Activated T-cell treated with anti-CD3 and anti-CD28 coated beads for 4 hours (primary cell): ENCODE measurements around the gene PACSIN1.
"Not testable (repeated sequence)": the region's sequence is repeated elsewhere in the genome, so short reads cannot be mapped to it uniquely, and the experiment has no call there.

Experiments used
- DNase-seq: peaks from one replicate; pipeline ENCODE4 v3.0.0-alpha.2; 2020

The PACSIN1 gene

DNA sequence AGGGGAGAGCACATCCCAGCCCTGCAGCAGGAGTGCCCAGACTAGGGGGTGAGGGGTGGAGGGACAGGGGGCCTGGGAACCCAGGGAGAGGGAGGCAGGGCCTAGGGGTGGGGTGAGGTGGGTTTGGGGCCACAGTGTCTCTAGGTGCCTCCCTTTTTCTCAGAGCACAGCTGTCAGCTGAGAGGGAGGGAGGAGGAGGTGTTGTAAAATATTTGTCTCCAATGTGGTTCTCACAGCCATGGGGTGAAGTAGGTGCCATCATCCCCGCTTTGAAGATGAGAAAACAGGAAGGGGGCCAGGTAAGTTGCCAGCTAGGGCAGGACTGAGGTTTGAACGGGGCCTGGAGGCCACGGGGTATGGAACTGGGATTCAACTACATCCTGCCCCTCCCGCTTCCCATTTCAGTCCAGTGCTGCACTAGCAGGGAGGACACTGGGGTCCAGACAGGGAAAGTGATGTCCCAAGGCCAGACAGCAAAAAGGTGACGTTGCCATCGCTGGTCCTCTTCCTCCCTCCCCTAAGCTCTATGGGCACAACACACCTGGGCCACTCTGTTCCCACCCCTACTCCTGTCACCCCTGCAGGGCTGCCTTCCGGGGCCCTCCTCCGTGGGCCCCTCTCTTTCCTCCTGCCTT is 20.3 kb downstream of the PACSIN1 start:
- DNase-seq, result no peak

DNA sequence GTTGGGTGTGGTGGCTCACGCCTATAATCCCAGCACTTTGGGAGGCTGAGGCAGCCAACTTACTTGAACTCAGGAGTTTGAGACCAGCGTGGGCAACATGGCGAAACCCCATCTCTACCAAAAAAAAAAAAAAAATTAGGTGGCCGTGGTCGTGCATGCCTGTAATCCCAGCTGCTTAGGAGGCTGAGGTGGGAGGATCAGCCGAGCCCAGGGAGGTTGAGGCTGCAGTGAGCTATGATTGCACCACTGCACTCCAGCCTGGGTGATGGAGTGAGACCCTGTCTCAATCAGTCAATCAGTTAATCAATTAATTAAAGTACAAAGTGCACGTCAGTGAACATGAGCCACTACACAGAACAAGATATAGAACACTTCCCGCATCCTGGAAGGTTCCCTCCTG is 21.0 kb downstream of the PACSIN1 start:
- not testable (repeated sequence) for DNase-seq

DNA sequence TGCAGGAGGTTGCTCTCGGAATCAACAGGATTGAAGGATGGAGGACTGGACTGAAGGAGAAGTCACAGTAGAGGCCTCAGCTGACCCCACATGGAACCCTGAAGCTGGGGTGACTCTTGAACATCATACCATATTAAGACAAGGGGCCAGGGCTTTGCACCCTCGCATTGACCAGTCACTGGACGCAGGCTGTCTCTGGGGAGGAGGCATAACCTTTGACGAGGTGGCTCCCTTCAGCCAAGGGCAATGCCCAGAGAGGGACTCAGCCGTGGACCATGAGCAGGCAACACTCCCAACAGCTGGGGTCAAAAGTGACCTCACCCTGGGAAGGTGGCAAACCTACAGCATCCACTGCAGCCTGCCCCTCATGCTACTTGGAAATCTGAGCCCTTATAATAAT is 21.7 kb downstream of the PACSIN1 start:
- no peak for DNase-seq

DNA sequence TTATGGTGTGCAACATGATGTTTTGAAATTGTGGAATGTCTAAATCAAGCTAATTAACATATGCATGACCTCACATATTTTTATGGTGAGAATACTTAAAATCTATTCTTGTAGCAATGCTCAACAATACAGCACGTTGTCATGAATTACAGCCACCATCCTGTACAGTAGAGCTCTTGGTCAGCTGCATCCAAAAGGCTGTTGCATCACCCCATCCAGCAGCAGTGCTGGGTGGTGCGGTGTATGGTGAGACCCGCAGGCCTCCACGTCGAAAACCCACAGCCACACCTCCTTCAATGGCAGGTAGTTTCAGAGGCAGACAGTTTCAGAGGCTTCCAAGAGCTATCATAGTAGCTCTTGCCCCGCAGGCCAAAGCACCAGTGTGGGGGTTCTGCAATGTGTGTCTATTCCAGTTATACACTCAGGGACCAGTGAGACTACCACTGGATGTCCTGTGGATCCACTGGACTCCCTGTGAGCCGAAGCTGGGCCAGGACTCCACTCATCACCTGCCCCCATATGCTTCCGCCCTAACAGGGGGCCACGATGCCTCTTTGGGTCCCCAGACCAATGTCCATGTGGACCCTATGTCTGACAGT is 23.4 kb downstream of the PACSIN1 start:
- no peak for DNase-seq

DNA sequence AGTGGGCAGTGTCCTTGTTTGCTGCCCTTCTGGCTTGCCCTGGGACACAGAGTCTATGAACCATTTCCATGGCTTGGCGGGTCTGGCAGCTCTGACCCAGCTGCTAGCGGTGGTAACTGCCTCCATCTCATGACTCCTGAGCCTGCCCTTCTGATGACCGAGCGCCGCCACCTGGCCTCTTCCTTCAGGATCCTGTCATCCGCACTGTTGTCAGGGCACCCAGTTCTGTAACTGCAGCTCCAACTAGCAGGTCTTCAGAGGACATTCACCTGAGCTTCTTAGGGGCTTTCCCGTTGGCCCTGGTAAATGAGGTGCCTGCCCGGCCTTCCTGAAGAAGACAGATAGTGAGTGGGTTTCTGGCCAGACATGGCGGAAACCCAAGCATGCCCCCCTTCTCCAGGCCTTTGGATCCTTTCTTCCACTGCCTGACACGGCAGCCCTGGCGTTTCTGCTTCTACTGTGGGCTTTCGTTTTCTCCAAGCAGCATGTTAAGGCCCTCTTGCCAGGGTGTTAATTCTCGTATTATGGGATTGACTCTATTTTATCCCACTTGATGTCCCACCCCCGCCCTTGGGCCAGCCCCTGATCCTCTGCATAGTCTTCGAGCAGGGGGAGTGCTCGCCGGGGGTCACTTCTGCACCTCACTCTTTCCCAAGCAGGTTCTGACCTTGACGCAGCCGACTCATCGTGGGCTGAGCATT is 24.7 kb downstream of the PACSIN1 start:
- no peak for DNase-seq

DNA sequence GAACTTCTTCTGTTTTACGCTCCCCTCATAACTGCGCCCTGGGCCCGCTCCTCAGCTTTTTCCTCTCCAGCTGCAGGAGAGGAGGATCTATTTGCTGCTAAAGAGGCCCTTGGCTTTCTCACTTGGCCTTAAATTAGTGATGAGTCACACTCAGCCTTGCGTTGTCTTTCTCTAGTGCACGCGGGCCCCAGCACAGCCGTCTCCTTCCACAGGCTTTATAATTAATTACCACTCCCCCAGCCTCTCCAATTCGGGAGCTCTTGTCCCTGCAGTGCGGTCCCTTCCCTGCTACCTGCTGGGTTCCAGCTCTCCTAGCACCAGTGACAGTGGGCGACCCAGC is 25.2 kb downstream of the PACSIN1 start:
- no peak for DNase-seq

DNA sequence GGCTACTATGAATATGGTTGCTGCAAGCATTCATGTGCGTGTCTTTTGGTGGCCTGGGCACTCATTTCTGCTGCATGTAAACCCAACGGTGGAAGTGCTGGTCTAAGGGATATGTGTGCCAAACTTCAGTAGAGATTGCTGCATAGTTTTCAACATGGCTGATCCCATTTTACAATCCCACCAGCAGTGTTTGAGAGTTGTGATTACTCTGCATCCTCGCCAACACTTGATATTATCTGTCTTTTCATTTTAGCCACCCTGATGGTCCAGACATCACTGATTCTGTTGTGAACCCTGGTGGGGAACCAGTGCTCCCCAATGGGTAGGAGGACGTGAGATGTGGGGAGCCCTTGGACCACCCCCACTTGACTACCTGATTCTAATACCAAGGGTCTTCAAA is 27.5 kb downstream of the PACSIN1 start:
- no peak for DNase-seq

DNA sequence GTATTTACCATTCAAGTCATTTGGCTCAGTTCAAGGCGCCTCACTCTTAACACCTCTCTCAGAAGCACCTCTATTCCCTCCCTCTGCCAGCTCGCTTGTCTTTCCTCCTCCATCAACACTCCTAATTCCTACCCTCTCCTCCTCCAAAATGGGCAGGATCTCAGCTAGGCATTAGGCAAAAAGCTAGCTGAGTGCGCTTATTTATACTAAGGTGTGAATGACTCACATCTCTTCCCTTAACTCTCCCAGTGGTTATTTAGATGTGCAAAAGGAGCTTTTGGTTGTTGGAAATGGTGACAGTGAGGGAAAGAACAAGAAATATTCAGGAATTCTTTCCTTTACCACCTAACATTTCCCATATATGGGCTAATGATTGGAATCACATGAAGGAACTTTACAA is 29.1 kb downstream of the PACSIN1 start:
- no peak for DNase-seq

DNA sequence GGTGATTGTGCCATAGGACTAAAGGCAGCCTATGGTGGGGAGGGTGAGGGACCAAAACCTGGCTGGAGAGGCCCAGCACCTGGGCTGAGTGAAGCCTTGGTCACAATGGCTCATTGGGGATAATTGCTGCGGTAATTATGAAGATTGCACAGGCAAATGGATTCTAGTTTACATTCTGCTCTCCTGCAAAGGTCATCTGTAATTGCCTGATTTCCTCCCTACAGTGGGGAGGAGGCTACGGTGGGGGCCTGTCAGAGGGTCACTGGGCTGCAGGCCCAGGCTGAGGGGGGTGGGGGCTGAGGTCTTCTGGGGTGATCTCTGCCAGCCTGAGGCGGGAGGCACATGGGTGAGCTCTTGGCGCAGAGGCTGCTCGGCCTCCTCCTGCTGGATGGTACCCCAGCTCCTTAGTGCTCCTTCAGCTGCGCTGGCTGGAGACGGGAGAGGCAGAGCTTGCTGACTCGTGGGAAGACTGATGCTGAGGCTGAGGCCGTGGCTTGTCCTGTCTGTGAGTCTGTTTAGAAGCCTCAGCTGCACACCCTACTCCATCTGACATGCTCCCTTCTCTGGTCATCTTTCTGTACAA is 30.3 kb downstream of the PACSIN1 start:
- no peak for DNase-seq

DNA sequence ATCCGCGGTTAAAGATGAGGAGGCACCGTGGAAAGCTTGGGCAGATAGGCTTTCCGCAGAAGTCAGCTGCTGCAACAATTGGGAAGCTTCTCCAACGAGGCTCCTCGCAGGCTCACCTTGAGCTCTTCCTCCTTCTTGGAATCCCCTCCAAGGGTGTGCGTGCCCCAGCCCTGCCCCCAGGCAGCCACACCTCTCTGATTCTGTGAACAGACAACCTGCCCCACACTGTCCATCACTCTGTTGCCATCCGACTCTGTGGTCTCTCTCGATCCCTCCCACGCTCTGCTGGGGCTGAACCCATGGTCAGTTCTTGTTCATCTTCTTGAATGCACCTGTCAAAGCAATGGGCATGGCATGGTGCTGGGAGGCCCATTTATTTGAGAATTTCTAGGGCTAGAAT is 31.5 kb downstream of the PACSIN1 start:
- DNase-seq, result no peak

DNA sequence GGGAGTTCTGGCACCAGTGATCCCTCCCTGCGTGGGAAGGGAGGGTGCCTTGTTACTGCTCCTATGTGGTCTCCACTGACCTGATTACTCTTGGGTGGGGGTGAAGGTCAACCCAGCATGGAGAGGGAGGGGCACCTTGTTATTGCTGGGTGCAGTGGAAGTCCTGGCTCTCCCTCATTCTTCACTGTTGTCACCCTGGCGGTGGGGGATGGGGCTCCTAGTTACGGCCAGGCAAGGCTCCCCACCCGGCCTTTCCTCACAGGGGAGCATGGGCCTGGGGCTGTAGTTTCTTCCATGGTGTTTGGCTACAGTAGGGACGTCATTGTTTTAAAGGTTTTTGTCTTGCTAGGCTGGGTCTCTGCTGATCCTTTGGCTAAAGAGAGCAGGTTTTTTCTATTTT is 40.8 kb downstream of the PACSIN1 start:
- no peak for DNase-seq

DNA sequence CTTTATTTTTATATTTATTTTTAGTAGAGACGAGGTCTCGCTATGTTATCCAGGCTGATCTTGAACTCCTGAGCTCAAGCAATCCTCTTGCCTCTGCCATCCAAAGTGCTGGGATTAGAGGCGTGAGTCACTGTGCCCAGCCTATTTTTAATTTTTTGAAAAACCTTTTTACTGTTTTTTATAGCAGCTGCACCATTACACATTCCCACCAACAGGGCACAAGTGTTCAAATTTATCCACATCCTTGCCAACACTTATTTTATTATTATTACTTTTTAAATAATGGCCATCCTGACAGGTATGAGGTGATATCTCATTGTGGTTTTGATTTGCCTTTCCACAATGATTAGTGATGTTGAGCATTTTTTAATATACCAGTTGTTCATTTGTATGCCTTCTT is 42.5 kb downstream of the PACSIN1 start:
- DNase-seq, result no peak

DNA sequence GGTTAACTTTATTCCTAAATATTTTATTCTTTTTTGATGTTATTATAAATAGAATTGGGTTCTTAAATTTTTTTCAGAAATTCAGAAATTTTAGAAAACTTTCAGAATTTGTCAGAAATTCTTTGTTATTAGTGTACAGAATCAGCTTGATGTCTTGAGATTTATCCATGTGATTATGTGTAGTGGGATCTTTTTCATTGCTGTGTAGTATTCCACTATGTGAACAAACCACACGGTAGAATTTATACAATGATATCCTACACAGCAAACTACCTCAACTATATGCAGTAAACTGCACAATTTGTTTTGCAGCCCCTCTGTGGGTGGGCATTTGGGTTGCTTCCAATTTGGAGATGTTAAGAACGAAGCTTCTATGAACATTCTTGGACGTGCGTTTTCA is 43.9 kb downstream of the PACSIN1 start:
- DNase-seq, result no peak

DNA sequence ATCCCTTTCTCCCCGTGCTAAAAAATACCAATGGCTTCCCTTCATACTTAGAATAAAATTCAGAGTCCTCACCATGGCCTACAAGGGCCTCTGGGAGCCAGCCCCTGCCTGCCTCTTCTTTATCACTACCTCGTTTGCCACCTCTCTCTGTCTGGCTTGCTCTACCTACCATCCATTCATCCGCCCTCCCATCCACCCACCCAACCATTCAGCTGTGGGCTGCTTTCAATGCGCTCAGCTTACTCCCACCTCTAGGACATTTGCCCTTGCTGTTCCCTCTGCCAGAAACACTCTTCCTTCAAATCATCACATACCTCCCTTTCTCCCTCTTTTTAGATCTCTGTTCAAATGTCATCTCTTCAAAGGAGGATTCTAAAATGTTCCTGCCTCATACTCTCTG is 44.4 kb downstream of the PACSIN1 start:
- no peak for DNase-seq

DNA sequence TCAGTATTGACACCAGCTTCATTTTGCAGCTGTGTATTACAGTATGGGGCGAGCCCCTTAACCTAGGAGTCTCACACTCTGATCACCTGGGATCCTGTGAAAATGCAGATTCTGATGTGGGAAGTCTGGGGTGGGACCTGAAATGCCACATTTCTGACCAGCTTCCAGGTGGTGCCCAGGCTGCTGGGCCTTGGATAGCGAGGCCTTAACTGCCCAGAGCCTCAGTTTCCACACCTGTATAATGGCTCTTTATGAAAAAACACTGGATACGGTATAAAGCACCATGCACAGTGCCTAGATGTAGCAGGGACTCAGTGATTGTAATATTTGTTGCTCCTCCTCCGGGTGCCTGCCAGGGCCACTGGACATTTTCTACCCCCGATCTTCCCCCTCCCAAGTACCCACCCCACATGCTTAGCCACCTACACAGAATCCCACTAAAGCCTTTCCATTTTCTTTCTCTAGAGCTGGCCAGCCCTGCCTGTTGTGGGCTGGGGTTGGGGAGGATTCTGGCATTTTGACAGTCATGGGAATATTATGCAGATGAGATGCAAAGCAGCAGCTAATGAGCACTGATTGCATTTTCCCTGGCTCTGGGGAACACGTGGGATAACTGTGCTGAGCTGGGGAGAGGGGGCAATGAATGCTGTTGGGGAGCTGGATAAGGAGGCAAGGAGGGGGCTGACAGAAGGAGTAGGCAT is 45.5 kb downstream of the PACSIN1 start:
- DNase-seq, result no peak

DNA sequence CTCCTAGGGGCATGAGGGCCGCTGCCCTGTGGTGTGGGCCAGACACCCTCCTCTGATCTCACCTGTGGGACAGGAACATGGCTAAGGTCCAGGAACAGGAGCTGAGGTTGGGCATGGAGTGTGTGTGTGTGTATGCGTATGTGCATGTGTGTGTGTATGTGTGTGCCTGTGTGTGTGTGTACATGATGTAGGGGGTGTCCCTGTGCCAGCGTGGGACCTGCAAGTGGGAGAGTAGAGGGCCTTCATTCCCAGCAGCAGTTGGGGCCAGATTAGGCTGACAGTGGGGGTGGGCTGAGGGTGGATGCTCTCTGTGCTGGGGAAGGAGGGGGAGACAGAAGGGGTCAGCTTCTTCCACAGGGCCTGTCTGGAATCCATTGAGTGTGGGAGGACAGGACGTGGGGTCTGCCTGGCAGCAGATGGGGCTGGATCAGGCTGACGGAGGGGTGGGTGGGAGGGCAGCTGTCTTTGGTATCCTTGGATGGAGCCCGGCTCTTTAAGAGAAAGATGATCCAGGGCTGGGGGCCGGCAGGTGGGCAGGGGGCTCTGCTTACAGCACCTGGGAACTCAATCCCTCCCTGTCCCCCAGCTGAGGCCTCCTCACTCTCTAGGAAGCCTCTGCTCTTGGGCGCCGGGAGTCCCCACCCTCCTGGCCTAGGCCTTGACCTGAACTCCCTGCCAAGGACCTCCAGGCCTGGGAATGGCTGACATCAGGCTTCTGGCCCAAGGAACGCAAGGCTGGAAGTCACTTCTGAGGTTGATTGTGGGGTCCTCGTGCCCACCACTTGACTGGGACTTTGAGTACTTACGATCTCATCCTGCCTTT is 46.2 kb downstream of the PACSIN1 start:
- DNase-seq, result no peak

DNA sequence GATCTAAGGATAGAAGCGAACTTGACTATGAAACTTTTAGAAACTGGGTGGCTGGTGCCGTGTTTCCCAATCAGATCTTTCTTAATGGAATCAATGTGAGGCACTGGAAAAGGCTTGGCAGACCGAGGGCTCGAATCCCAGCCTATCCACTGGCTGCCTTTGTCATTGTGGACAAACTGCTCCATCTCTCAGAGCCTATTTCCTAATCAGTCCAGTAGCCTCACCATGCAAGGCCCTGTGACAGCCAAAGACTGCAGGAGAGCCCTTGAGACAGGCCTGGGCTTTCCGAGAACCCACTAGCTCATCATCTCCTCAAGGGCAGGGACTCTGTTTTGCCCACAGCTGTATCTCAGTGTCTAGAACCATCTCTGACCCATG is 46.9 kb downstream of the PACSIN1 start:
- no peak for DNase-seq

DNA sequence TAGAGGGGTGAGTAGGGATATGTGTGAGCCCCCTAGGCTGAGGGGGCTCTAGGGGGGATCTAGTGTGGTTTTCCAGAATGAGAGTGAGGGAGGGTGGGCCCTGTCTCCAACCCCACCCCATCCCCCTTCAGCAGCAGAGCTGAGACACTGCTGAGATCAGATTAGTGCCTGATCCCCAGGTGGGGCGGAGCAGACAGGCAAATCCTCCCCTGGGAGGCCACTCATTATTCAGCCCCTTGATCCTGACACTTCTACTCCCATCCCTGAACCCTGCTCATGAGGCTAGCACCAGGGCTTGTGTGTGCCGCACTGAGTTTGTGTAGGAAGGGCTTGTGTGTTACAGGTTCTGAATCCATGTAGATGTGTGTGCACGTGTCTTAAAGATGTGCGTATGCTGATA is 47.8 kb downstream of the PACSIN1 start:
- DNase-seq, result no peak

DNA sequence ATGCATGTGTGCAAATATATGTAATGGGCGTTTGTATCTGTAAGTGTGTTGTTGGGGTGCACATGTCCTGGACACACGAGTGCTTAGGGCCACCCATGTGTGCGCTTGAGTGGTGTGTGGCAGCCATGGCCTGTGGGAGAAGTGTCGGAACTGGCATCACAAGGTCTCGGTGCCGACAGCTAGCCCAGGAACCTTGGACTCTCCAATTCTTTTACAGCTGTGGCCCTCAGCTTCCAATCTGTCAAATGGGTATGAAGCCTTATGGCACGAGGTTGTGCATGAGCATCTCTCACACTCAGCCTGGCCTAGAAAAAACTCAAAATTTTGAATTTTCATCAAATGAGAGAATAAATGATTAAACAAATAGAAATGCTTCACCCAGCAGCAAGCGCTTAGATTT is 48.2 kb downstream of the PACSIN1 start:
- no peak for DNase-seq

DNA sequence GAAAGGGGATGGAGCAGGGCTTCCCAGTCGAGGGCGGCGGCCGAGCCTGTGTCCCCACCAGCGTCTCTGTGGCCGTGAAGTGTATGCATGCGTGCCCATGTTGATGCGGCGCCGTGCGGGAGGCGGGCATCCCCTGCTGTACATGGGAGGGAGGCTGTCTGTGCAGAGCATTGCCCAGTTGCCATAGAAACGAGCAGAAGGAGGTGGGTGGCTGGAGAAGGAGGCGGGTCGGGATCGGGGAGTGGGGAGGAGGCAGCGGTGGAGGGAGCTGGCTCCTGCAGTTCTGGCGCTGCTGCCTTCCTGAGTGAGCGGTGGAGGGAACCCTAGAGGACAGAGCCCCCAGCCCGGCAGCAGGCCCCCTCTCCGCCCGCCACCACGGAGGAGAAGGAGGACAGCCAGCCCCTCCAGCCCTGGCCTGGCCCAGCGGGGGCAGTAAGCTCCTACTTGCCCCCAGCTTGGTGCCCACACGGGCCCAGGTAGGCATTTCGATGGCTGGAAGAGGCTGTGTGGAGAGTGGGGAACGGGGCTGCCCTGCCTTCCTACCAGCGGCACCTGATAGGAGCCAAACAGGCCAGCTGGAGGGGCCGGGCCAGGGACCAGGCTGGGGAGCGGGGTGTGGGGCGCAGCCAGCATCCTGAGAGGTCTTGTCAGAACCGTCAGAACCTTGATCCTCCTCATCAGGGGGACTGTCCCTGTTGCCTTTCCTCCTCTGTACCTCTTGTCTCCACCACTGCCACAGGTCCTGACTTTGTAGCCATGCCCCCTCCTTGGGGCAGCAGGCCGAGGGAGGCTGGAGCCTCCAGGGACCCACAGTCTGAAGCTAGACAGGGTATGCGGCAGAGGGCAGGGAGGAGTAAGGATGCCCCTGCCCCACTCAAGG is 49.0 kb downstream of the PACSIN1 start:
- DNase-seq, result no peak

DNA sequence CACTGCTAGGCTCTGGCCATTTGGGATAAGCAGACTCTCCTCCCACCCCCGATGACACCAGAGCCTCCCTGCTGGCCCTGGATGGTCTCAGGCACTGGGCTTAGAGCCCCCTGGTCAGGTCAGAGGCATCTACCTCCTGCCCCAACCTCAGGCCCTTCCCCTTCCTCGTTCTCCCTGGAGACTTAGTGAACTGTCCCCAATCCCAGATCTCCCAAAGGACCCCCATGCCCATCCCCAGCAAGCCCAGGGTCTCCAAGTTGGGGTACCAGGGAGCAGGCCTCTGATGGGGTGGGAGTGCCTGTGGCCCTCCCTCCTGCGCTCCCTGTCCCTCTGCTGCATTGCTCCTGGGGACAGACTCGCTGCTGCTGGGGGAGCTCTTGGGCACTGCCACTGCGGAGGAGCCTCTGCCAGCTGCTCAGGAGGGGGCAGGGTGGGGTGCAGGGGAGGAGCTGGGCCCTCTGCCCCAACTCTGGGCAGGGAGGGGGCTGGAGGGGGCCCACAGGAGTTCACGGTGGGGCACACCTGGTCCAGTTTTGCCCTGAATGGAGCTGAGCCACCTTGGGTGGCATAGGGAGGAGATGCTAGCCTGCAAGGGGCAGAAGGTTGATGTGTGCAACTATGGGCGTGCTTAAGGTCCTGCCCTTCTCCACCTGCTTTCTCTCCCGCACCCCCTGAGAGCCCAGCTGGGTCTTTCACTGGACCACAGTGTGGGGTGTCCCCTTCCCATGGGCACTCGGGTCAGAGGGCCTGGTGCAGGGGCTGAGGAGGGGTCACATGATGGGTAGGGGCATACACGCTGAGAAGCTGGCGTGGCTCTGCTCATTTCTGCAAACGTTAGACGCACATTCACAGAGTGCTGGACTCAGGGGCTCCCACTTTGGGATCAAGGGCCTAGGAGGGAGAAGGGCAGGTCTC is 49.9 kb downstream of the PACSIN1 start:
- no peak for DNase-seq
